NT2/D1 (cell line): ENCODE measurements around the gene LARGE1.

Experiments
- SUZ12 ChIP-seq: IDR thresholded peaks from 2 replicates; pipeline ENCODE4 v1.6.1; 2011; ENCODE audit not compliant: insufficient read length, insufficient read depth; ENCODE audit errors: extremely low read depth
- ZNF274 ChIP-seq: IDR thresholded peaks from 2 replicates; pipeline ENCODE4 v1.6.1; 2011; ENCODE audit warnings: mild to moderate bottlenecking, low read depth, low read length

DNA sequence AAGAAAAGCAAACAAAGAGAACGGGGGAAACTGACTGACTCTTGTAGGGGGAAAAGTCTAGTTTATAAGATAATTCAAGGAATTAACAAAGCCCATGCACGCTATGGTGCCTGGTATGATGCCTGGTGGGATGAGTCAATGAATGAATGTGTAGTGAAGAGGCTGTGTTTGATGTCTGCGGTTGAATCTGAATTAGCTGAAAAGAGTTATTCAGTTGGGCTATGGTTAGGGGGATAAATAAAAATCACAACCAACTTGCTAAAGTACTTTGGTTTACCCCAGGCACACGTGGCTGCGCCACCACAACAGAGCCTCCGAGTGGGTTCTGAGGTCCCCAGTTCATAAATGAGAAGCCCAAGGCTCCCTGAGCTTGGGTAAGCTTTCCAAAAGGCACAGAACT lies 492.8 kb downstream of the LARGE1 start:
- TF ChIP-seq SUZ12 (no peak), ZNF274 (no peak)
